OCI-LY7 (cell line): ENCODE data around the gene SPPL2A. TPM values are rescaled to one million over a fixed set of nuclear protein-coding genes. Genes with fewer than 3 reads are reported as not detected.

Experiments used
- Bru-seq: library from RNA; stranded (reverse); fragments of 400-500 nt; gene quantifications from one replicate; lab custom pipeline; 2021; lab: Mats Ljungman, UMichigan
- BruChase-seq, 2 experiments: library from RNA; stranded (reverse); fragments of 400-500 nt; gene quantifications; one replicate each; lab custom pipeline; 2021; lab: Mats Ljungman, UMichigan
- BruUV-seq: library from RNA; stranded (reverse); fragments of 400-500 nt; replicated peaks from 2 replicates; lab custom pipeline; 2021; lab: Mats Ljungman, UMichigan
- CTCF ChIA-PET: fragments of 300-600 bp; sonication (Branson Sonifier 250); formaldehyde crosslinking; loops from one replicate; lab custom pipeline; 2022; ENCODE audit warnings: antibody characterized with exemption; ENCODE audit not compliant: unreplicated experiment; lab: Charles Lee
- POLR2A ChIA-PET: fragments of 300-600 bp; sonication (Branson Sonifier 250); formaldehyde crosslinking; loops from one replicate; lab custom pipeline; 2022; ENCODE audit warnings: antibody characterized with exemption; lab: Charles Lee
- DNase-seq: peaks from one replicate; pipeline ENCODE4 v3.0.0-alpha.2; 2015; ENCODE audit warnings: low spot score
- H2AFZ ChIP-seq: fragments of 200-600 bp; sonication (generic), shearing (Covaris generic); 2 replicates; pipeline ENCODE4 v1.6.1; 2014; ENCODE audit warnings: mild to moderate bottlenecking, antibody characterized with exemption, low read length, moderate library complexity
- H3K27ac ChIP-seq: fragments of 200-600 bp; sonication (generic); 2 replicates; pipeline ENCODE4 v1.5.1; 2014; ENCODE audit warnings: mixed run types, low read depth, mild to moderate bottlenecking, moderate library complexity, low read length, inconsistent platforms; ENCODE audit not compliant: poor library complexity, severe bottlenecking
- H3K36me3 ChIP-seq: fragments of 200-600 bp; sonication (generic); 2 replicates; pipeline ENCODE4 v1.6.1; 2014; ENCODE audit warnings: mild to moderate bottlenecking, antibody characterized with exemption, low read length, moderate library complexity, mixed read lengths; ENCODE audit not compliant: insufficient read depth
- H3K4me1 ChIP-seq: fragments of 200-600 bp; sonication (generic); 2 replicates; pipeline ENCODE4 v1.5.1; 2014; ENCODE audit warnings: mild to moderate bottlenecking, low read length; ENCODE audit not compliant: insufficient read depth, poor library complexity, severe bottlenecking
- H3K4me2 ChIP-seq: fragments of 200-600 bp; sonication (generic); 2 replicates; pipeline ENCODE4 v1.6.1; 2014; ENCODE audit warnings: mild to moderate bottlenecking, low read length
- H3K4me3 ChIP-seq: fragments of 200-600 bp; sonication (generic); 2 replicates; pipeline ENCODE4 v1.5.1; 2014; ENCODE audit warnings: mild to moderate bottlenecking, low read depth, low read length; ENCODE audit not compliant: poor library complexity, severe bottlenecking
- H3K79me2 ChIP-seq: fragments of 200-600 bp; sonication (generic); 2 replicates; pipeline ENCODE4 v1.6.1; 2016; ENCODE audit warnings: low read depth, mild to moderate bottlenecking, low read length, moderate library complexity, mixed read lengths; ENCODE audit not compliant: insufficient read depth
- H3K9me2 ChIP-seq: fragments of 200-600 bp; sonication (generic); 2 replicates; pipeline ENCODE4 v1.6.1; 2016; ENCODE audit warnings: mild to moderate bottlenecking, low read length, mixed read lengths; ENCODE audit not compliant: insufficient read depth
- H3K9me3 ChIP-seq: fragments of 200-600 bp; sonication (generic); 2 replicates; pipeline ENCODE4 v1.6.1; 2014; ENCODE audit warnings: mild to moderate bottlenecking, mixed run types, low read length, mixed read lengths
- H4K20me1 ChIP-seq: fragments of 200-600 bp; sonication (generic); 2 replicates; pipeline ENCODE4 v1.6.1; 2014; ENCODE audit warnings: mild to moderate bottlenecking, antibody characterized with exemption, low read length, moderate library complexity, mixed read lengths; ENCODE audit not compliant: insufficient read depth
- EZH2phosphoT487 ChIP-seq: fragments of 200-600 bp; sonication (generic); IDR thresholded peaks from 2 replicates; pipeline ENCODE4 v1.6.1; 2018; ENCODE audit warnings: low read depth, borderline replicate concordance, mild to moderate bottlenecking, mixed run types, antibody characterized with exemption, low read length, moderate library complexity, mixed read lengths
- intact Hi-C: fragments of 100-400 bp; cut with micrococcal nuclease; formaldehyde crosslinking; loops from one replicate; pipeline ENCODE4 v1.10.0; 2022; ENCODE audit not compliant: unreplicated experiment
- long read RNA-seq: library from polyadenylated mRNA; stranded (forward); transcript quantifications from one replicate; pipeline ENCODE4 v2.0.0, GENCODE V29; 2022
- total RNA-seq, 2 experiments: library from RNA; depleted of rRNA in 1 of 2; stranded (reverse); fragments of >200 nt in 1 of 2; shearing (Covaris generic) in 1 of 2; gene quantifications; 2 replicates each; pipeline ENCODE4 v1.2.3, GENCODE V29; 2014 to 2022
- TF ChIP-seq, protein P1 (sequence below): fragments of 200-600 bp; sonication (generic); conservative IDR thresholded peaks from 2 replicates; pipeline ENCODE4 v1.5.1; 2014; ENCODE audit warnings: mild to moderate bottlenecking, antibody characterized with exemption, low read length, moderate library complexity, mixed read lengths

The SPPL2A gene, protein sequence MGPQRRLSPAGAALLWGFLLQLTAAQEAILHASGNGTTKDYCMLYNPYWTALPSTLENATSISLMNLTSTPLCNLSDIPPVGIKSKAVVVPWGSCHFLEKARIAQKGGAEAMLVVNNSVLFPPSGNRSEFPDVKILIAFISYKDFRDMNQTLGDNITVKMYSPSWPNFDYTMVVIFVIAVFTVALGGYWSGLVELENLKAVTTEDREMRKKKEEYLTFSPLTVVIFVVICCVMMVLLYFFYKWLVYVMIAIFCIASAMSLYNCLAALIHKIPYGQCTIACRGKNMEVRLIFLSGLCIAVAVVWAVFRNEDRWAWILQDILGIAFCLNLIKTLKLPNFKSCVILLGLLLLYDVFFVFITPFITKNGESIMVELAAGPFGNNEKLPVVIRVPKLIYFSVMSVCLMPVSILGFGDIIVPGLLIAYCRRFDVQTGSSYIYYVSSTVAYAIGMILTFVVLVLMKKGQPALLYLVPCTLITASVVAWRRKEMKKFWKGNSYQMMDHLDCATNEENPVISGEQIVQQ
- total RNA-seq (2014; rRNA removed; shearing (Covaris generic)), result 15.0 and 24.6 TPM in 2 replicates
- 41.6 and 49.7 TPM in 2 replicates for total RNA-seq (2022)
- Bru-seq, nascent RNA, result percentile 71 among the genes with signal in this experiment
- percentile 72 among the genes with signal in this experiment for BruChase-seq, experiment 1, labeled RNA remaining after a 6-hour chase
- percentile 76 among the genes with signal in this experiment for BruChase-seq, experiment 2, labeled RNA remaining after a 2-hour chase
- long read RNA-seq, full-length matches to known transcripts, result 23 of 32 reads
- long read RNA-seq, partial matches to known transcripts, result 2 of 32 reads
- long read RNA-seq, other reads (novel, unspliced or antisense), result 7 of 32 reads

DNA sequence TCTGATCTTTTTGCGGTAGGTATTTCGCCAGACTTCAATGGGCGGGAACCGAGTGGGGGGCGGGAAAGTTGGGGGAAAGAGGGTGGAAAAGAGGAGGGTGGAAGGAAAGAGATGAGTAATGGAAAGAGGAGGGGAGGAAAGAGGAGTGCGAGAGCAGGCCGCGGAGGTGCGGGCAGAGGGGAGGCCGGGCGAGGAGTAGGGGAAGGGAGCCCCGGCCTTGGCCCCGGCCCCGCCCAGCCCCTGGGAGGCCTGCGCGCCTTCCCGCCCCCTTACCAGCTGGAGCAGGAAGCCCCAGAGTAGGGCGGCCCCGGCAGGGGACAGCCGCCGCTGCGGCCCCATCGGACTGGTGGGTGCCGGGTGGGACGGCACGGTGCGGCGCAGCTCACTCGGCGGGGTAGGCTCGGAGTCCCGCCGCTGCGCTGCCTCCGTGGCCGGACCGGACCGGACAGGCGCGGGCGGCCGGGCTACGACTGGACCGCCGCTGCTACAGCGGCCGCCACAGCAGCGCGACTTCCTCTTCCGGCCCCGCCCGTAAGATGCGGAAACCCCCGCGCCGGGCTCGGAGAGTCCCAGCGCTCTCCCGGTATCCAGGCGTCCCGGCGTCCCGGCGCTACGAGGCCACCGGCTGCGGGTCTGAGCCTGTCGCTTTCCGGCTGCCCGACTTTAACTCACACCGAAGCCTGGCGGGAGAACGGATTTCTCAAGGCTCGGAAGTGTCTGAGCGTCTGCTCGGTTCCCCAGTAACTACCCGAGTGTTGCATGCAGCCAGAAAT is at the start of gene SPPL2A:
SPPL2A (minus strand) TSS at position 512 of the 773 bp plus-strand sequence; CDS start at position 339, 173 bp downstream.
- Histone ChIP-seq H3K36me3 (no peaks in the 10 kb centered on the region), H3K4me1 (peaks cover 16% of the 10 kb centered on the region), H3K9me3 (no peaks in the 10 kb centered on the region), H4K20me1 (no peaks in the 10 kb centered on the region), H3K79me2 (peaks cover 32% of the 10 kb centered on the region), H3K27ac (peak within 1 kb of the TSS; percentile 57), H3K4me3 (peak within 1 kb of the TSS; percentile 86), H2AFZ (peak within 1 kb of the TSS; percentile 87), H3K9me2 (no peaks in the 10 kb centered on the region), H3K4me2 (peak within 1 kb of the TSS; percentile 88)
- TF ChIP-seq, protein P1, sequence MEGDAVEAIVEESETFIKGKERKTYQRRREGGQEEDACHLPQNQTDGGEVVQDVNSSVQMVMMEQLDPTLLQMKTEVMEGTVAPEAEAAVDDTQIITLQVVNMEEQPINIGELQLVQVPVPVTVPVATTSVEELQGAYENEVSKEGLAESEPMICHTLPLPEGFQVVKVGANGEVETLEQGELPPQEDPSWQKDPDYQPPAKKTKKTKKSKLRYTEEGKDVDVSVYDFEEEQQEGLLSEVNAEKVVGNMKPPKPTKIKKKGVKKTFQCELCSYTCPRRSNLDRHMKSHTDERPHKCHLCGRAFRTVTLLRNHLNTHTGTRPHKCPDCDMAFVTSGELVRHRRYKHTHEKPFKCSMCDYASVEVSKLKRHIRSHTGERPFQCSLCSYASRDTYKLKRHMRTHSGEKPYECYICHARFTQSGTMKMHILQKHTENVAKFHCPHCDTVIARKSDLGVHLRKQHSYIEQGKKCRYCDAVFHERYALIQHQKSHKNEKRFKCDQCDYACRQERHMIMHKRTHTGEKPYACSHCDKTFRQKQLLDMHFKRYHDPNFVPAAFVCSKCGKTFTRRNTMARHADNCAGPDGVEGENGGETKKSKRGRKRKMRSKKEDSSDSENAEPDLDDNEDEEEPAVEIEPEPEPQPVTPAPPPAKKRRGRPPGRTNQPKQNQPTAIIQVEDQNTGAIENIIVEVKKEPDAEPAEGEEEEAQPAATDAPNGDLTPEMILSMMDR, result no peak
- TF ChIP-seq EZH2phosphoT487, result no peak
- no TSS peak for BruUV-seq
- intact Hi-C loops, result loop anchor here (2.0 kb wide), 2 partner anchors 79 to 111 kb away; partner anchors contain the start of gene TRPM7
- POLR2A ChIA-PET, result interaction anchor here (0.6 to 2.3 kb wide), 7 partner anchors 7 to 1133 kb away, joined by 3 to 9 read pairs (median 5); no protein-coding TSS in a partner anchor
- DNase-seq, result peak; percentile 83
- CTCF ChIA-PET, result no interaction called here

DNA sequence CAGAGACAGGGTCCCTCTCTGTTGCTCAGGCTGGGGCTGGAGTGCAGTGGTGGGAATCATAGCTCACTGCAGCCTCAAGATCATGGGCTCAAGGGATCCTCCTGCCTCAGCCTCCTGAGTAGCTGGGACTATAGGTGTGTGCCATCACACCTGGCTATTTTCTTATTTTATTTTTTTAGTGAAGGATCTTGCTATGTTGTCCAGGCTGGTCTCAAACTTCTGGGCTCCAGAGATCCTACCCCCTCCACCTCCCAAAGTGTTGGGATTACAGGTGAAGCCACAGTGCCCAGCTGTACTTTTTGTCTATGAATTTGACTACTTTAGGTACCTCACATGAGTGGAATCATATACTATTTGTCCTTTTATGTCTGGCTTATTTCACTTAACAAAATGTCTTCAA is 49.1 kb upstream of the SPPL2A start:
- no peak overlapping the region for H2AFZ ChIP-seq
- no peaks in the 10 kb centered on the region for H3K79me2 ChIP-seq
- DNase-seq, result no peak
- no peak overlapping the region for H3K27ac ChIP-seq
- H3K36me3 ChIP-seq, result no peaks in the 10 kb centered on the region
- no TSS peak for BruUV-seq
- no peaks in the 10 kb centered on the region for H4K20me1 ChIP-seq
- H3K9me3 ChIP-seq, result no peaks in the 10 kb centered on the region
- no peak overlapping the region for H3K4me2 ChIP-seq
- no peak for TF ChIP-seq EZH2phosphoT487
- TF ChIP-seq, protein P1, result no peak
- H3K9me2 ChIP-seq, result no peaks in the 10 kb centered on the region
- intact Hi-C loops, result no loop called here
- CTCF ChIA-PET, result no interaction called here
- no peaks in the 10 kb centered on the region for H3K4me1 ChIP-seq
- H3K4me3 ChIP-seq, result no peak overlapping the region
- POLR2A ChIA-PET, result interaction anchor here (0.7 kb wide), 1 partner anchor 18 kb away, joined by 3 read pairs; no protein-coding TSS in a partner anchor
